Activated CD8-positive, alpha-beta memory T cell treated with anti-CD3 and anti-CD28 coated beads for 24 hours (primary cell): ENCODE measurements around the gene LTBP3.

ENCODE experiments used
- DNase-seq: peaks from one replicate; pipeline ENCODE4 v3.0.0-alpha.2; 2020

Gene LTBP3

DNA sequence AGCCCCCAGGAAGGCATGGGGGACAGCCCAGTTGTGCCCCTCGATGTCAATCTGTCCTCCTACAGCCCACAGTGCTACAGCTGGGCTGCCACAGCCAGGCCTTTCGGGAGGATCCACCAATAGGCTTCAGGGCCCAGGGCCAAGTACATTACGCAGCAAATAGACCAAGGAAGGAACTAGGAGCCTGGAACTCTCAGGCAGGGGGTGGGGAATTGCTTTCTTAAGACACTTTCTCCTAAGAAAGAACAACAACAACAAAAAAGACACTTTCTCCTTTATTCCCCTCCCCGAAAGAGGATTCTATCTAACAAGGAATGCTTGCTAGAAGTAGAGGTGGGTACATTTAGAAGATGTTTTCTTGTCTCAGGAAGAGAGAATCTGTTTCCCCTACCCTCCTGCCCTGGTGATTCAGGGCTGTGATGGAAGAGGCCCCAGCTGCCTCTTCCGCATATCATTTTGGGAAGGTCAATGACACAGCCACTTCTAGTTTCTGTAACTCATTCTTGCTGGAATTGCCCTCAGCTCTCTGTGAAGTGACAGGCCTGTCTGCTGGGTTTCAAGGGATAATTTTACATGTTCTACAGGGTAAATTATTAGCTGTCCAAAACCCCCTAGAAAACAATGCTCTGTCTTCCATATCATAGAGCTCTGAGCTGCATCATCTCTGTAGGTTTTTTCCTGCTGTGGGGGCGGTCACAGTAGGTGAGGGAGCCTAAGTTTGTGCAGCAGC lies 65.4 kb downstream of the LTBP3 start:
- no peak for DNase-seq

GRCh38 chr11:65492387-65492636 lies 65.8 kb downstream of the LTBP3 start:
- no peak for DNase-seq

GRCh38 chr11:65491614-65492386 lies 66.4 kb downstream of the LTBP3 start:
- no peak for DNase-seq

DNA sequence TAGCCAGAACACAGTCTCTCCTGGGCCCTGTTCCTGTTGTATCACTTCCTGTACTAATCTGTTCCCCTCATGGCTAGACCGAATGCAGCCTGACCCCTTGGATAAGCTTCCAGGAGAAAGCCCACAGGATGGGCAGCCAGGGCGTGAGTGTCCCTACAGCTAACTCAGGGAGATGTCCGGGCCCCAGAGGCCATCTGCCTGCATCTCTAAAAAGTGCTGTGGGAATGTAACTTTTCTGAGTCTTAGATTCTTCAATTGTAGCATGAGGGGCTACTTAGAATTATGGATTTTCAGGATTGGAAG lies 67.0 kb downstream of the LTBP3 start:
- DNase-seq, result no peak

DNA sequence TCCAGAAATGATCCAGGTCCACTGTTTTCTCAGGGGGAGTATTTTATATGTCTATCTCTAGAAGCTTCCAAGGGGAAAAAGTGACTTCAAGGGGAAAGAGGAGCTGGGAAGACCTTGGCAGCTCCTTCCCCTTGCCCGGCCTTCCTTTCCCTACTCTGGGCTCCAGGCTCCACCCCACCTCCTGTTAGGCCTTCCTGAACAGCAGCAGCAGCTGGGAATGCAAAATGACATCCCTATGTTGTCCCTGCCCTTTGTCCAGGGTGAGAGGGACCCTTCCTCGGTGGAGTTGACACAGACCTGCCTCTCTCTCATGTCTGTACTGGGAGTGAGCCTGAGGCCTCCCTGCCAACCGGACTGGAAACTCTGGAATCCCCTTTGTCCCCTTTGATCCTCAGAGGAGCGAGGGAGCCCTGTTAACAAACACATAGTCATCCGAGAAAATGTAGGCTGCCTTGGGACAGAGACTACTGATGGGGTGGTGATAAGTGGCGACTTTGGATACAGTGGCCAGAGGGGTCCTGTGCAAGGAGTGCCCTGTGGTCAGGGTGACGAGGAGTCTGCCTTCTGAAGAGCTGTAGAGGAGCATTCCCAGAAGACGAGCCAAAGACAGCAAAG lies 68.3 kb downstream of the LTBP3 start:
- no peak for DNase-seq

DNA sequence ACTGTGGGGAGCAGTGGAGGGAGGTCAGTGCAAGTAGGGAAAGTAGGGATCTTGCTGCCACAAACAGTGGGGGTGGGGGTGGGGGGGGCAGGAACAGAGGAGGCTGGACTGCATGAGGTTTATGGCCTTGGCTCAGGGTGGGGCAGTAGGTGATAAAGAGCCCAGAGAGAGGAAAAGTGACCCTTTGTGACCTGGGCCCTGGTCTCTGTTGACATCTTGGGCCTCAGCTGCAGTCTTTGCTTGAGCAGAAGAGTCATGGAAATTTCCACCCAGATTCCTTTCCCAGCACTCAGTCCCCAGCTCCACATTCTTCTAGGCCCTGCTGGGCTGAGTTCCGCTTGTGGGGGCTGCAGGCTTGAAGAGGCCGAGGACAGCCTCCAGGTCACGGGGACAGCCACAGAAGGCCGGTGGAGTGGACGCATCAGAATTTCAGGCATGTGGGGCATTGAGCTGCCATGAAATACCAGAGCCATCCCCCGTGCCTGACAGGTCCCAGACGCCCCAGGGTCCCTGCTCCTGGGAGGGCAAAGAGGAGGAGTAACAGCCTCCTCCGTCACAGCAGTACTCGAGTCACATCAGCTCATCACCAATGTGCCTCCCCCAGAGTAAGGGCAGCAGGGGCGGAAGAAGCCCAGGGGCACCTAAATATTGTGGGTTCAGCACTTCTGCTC lies 69.0 kb downstream of the LTBP3 start:
- no peak for DNase-seq
